Progenitor cell of endocrine pancreas (in vitro differentiated cells): ENCODE measurements around the gene UPK1B. TPM values are rescaled to one million over a fixed set of nuclear protein-coding genes. Genes with fewer than 3 reads are reported as not detected.
"Not testable (repeated sequence)": the region's sequence is repeated elsewhere in the genome, so short reads cannot be mapped to it uniquely, and the experiment has no call there.

ENCODE experiments used
- DNase-seq: peaks from one replicate; pipeline ENCODE4 v3.0.0; 2021; ENCODE audit warnings: low spot score; ENCODE audit not compliant: unreplicated experiment
- H3K27ac Mint-ChIP-seq: 2 replicates; pipeline ENCODE4 v1.8.0; 2021; ENCODE audit warnings: mild to moderate bottlenecking, moderate library complexity, mixed read lengths
- H3K27me3 Mint-ChIP-seq: 2 replicates; pipeline ENCODE4 v1.8.0; 2021; ENCODE audit warnings: mixed read lengths
- H3K36me3 Mint-ChIP-seq: 2 replicates; pipeline ENCODE4 v1.8.0; 2022; ENCODE audit warnings: mixed read lengths; ENCODE audit not compliant: insufficient read depth
- H3K4me1 Mint-ChIP-seq: 2 replicates; pipeline ENCODE4 v1.8.0; 2021; ENCODE audit warnings: low read depth, mixed read lengths
- H3K4me3 Mint-ChIP-seq: 2 replicates; pipeline ENCODE4 v1.8.0; 2021; ENCODE audit warnings: low read depth, mild to moderate bottlenecking, moderate library complexity, mixed read lengths
- H3K9me3 Mint-ChIP-seq: 2 replicates; pipeline ENCODE4 v1.8.0; 2021; ENCODE audit warnings: low read depth, mixed read lengths
- CTCF ChIP-seq: fragments of 200-600 bp; sonication (generic); IDR thresholded peaks from one replicate; pipeline ENCODE4 v1.5.0; 2021; ENCODE audit warnings: antibody characterized with exemption, mild to moderate bottlenecking; ENCODE audit not compliant: unreplicated experiment
- total RNA-seq: library from RNA; stranded (reverse); gene quantifications from 2 replicates; pipeline ENCODE4 v1.2.1, GENCODE V29; 2021

The UPK1B gene
- total RNA-seq, 1 donor from 2014 or later: 11.9 TPM

- peaks cover 25% of the 10 kb centered on the region for H3K36me3 Mint-ChIP-seq
- no peaks in the 10 kb centered on the region for H3K27me3 Mint-ChIP-seq
- no peaks in the 10 kb centered on the region for H3K9me3 Mint-ChIP-seq
- H3K27ac Mint-ChIP-seq: no peak overlapping the region
- peaks cover 24% of the 10 kb centered on the region for H3K4me1 Mint-ChIP-seq
- H3K4me3 Mint-ChIP-seq: no peak overlapping the region
- no peak for DNase-seq
- TF ChIP-seq CTCF: no peak
These were observed 63.9 kb downstream of the UPK1B start for GRCh38 chr3:119237299-119237698.

- H3K4me1 Mint-ChIP-seq: peaks cover 26% of the 10 kb centered on the region
- no peak overlapping the region for H3K27ac Mint-ChIP-seq
- no peak for TF ChIP-seq CTCF
These were observed 65.0 kb downstream of the UPK1B start for GRCh38 chr3:119238363-119238762.

GRCh38 chr3:119239206-119239820, 65.9 kb downstream of the UPK1B start:
- Mint-ChIP-seq H3K9me3 (no peaks in the 10 kb centered on the region), H3K4me1 (peaks cover 29% of the 10 kb centered on the region), H3K27me3 (no peaks in the 10 kb centered on the region), H3K36me3 (peaks cover 19% of the 10 kb centered on the region), H3K4me3 (peak overlapping the region; percentile 90), H3K27ac (peak overlapping the region; percentile 94)
- no peak for TF ChIP-seq CTCF
- no peak for DNase-seq

More at GRCh38 chr3:119238363-119238762, 65.0 kb downstream of the UPK1B start:
- Mint-ChIP-seq H3K36me3 (peaks cover 22% of the 10 kb centered on the region), H3K4me3 (peak overlapping the region; percentile 90), H3K9me3 (no peaks in the 10 kb centered on the region), H3K27me3 (no peaks in the 10 kb centered on the region)
- DNase-seq: no peak

- H3K36me3 Mint-ChIP-seq: peaks cover 13% of the 10 kb centered on the region
- H3K4me1 Mint-ChIP-seq: peaks cover 29% of the 10 kb centered on the region
- H3K4me3 Mint-ChIP-seq: peak overlapping the region; percentile 90
- DNase-seq: peak; percentile 24
- H3K9me3 Mint-ChIP-seq: peaks cover 3% of the 10 kb centered on the region
- H3K27me3 Mint-ChIP-seq: no peaks in the 10 kb centered on the region
- peak overlapping the region; percentile 94 for H3K27ac Mint-ChIP-seq
- no peak for TF ChIP-seq CTCF
These were observed 66.7 kb downstream of the UPK1B start for GRCh38 chr3:119240101-119240590.

- DNase-seq: peak; percentile 75
- H3K27ac Mint-ChIP-seq: peak within 1 kb of the TSS; percentile 94
- no peaks in the 10 kb centered on the region for H3K27me3 Mint-ChIP-seq
- H3K36me3 Mint-ChIP-seq: peaks cover 7% of the 10 kb centered on the region
- peaks cover 27% of the 10 kb centered on the region for H3K4me1 Mint-ChIP-seq
- peaks cover 3% of the 10 kb centered on the region for H3K9me3 Mint-ChIP-seq
- H3K4me3 Mint-ChIP-seq: peak within 1 kb of the TSS; percentile 90
- TF ChIP-seq CTCF: no peak
These were observed 67.4 kb downstream of the UPK1B start, which contains the start of gene B4GALT4 for GRCh38 chr3:119240591-119241434. TSS of gene B4GALT4 (minus strand) at chr3:119240878. CDS start at chr3:119230099, 10,779 bp downstream.

- H3K27ac Mint-ChIP-seq, DNase-seq, H3K4me3 Mint-ChIP-seq, H3K27me3 Mint-ChIP-seq, H3K9me3 Mint-ChIP-seq, H3K36me3 Mint-ChIP-seq: not testable (repeated sequence)
- H3K4me1 Mint-ChIP-seq: peaks cover 17% of the 10 kb centered on the region
These were observed 69.1 kb downstream of the UPK1B start for GRCh38 chr3:119242387-119243057.

- DNase-seq, H3K36me3 Mint-ChIP-seq, H3K27ac Mint-ChIP-seq, H3K27me3 Mint-ChIP-seq, H3K4me3 Mint-ChIP-seq: not testable (repeated sequence)
- H3K9me3 Mint-ChIP-seq: peaks cover 12% of the 10 kb centered on the region
- H3K4me1 Mint-ChIP-seq: peaks cover 16% of the 10 kb centered on the region
These were observed 69.7 kb downstream of the UPK1B start for GRCh38 chr3:119243058-119243529.
